Measurements from ENCODE around the gene ARHGAP42.

The ARHGAP42 gene

DNA sequence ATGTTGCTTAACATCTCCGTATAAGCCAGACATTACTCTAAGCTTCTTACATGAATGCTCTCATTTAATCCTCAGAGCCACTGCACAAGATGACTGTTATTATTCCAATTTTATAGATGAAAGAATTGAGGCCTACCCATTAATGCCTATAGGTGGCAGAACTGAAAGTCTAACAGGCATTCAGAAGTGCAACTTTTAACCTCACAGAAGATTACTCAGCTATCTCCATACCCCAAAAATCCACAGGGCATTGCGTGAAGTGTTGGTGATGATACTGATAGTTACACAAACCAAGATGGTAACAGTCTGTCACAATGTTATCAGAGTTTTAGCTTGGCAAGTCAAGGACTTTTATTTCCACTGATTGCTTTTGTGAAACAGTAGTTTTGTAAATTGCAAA, 130.5 kb downstream of the ARHGAP42 start:
- H3K27me3 ChIP-seq (ENCODE audit: insufficient read depth, poor library complexity, severe bottlenecking) = no peaks in the 10 kb centered on the region
- no peak overlapping the region for H3K27ac ChIP-seq (replicated peaks)
- TF ChIP-seq GABPA (IDR thresholded peaks at IDR 0.05; ENCODE audit: low read depth) (no peak), POLR2AphosphoS5 (IDR thresholded peaks at IDR 0.05; ENCODE audit: low read depth) (no peak), REST (IDR thresholded peaks at IDR 0.05; ENCODE audit: insufficient replicate concordance, low read depth) (no peak), SPI1 (IDR thresholded peaks at IDR 0.05; ENCODE audit: borderline replicate concordance, low read depth) (no peak)
- TF ChIP-seq, protein P1, sequence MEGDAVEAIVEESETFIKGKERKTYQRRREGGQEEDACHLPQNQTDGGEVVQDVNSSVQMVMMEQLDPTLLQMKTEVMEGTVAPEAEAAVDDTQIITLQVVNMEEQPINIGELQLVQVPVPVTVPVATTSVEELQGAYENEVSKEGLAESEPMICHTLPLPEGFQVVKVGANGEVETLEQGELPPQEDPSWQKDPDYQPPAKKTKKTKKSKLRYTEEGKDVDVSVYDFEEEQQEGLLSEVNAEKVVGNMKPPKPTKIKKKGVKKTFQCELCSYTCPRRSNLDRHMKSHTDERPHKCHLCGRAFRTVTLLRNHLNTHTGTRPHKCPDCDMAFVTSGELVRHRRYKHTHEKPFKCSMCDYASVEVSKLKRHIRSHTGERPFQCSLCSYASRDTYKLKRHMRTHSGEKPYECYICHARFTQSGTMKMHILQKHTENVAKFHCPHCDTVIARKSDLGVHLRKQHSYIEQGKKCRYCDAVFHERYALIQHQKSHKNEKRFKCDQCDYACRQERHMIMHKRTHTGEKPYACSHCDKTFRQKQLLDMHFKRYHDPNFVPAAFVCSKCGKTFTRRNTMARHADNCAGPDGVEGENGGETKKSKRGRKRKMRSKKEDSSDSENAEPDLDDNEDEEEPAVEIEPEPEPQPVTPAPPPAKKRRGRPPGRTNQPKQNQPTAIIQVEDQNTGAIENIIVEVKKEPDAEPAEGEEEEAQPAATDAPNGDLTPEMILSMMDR (IDR thresholded peaks at IDR 0.05; ENCODE audit: insufficient read depth, low read length) = no peak
- H3K4me3 ChIP-seq (replicated peaks; ENCODE audit: insufficient read depth, low read length) = no peak overlapping the region
- DNase-seq (ENCODE audit: low read depth in 1 of 2, low spot score in 1 of 2) = no peak

DNA sequence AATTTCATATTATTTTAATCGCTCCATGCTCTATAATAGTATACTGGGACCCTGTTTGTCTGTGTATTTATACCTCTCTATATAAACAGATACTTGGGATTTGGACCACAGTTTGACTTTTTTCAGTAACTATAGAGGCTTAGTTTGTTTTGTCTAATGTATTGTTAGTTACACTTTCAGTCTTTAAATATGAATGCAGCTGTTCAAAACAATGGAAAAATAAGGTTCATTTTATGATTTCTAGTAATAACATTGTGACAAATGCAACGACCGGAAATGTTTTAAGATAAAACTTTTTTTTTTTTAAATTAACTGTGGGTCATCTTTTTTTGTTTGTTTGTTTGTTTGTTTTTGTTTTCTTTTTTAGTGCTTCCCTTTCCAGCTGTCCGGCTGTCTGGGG, 133.5 kb downstream of the ARHGAP42 start:
- DNase-seq (ENCODE audit: low read depth in 1 of 2, low spot score in 1 of 2) = no peak
- no peak overlapping the region for H3K4me3 ChIP-seq (replicated peaks; ENCODE audit: insufficient read depth, low read length)
- no peaks in the 10 kb centered on the region for H3K27me3 ChIP-seq (ENCODE audit: insufficient read depth, poor library complexity, severe bottlenecking)
- H3K27ac ChIP-seq (replicated peaks) = no peak overlapping the region
- TF ChIP-seq SPI1 (IDR thresholded peaks at IDR 0.05; ENCODE audit: borderline replicate concordance, low read depth) = no peak
- no peak for TF ChIP-seq REST (IDR thresholded peaks at IDR 0.05; ENCODE audit: insufficient replicate concordance, low read depth)
- TF ChIP-seq GABPA (IDR thresholded peaks at IDR 0.05; ENCODE audit: low read depth) = no peak

DNA sequence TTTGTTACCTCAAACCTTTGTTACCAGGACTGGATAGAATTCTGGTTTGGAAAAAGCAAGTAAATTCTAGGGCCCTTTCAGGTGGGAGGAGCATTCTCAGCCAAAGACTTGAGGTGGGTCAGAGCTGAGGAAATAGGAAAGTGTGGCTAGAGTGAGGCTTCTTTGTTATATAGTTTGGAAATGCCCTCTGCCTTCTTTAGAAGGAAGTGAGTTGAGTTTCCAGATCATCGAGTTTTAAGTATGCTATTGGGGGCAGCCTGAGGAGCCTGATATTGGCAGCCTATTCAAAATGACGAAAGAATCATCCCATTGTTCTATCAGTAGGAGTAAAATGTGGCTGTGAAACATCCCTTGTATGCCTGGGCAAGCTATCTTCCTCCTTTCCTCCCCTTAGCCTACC, 134.1 kb downstream of the ARHGAP42 start:
- Histone ChIP-seq H3K4me3 (replicated peaks; ENCODE audit: insufficient read depth, low read length) (no peak overlapping the region), H3K27ac (replicated peaks) (no peak overlapping the region), H3K27me3 (ENCODE audit: insufficient read depth, poor library complexity, severe bottlenecking) (no peaks in the 10 kb centered on the region)
- no peak for DNase-seq (ENCODE audit: low read depth in 1 of 2, low spot score in 1 of 2)
- TF ChIP-seq SPI1 (IDR thresholded peaks at IDR 0.05; ENCODE audit: borderline replicate concordance, low read depth) (no peak), GABPA (IDR thresholded peaks at IDR 0.05; ENCODE audit: low read depth) (no peak), POLR2AphosphoS5 (IDR thresholded peaks at IDR 0.05; ENCODE audit: low read depth) (no peak), REST (IDR thresholded peaks at IDR 0.05; ENCODE audit: insufficient replicate concordance, low read depth) (no peak)
- TF ChIP-seq, protein P1 (IDR thresholded peaks at IDR 0.05; ENCODE audit: insufficient read depth, low read length) = no peak

DNA sequence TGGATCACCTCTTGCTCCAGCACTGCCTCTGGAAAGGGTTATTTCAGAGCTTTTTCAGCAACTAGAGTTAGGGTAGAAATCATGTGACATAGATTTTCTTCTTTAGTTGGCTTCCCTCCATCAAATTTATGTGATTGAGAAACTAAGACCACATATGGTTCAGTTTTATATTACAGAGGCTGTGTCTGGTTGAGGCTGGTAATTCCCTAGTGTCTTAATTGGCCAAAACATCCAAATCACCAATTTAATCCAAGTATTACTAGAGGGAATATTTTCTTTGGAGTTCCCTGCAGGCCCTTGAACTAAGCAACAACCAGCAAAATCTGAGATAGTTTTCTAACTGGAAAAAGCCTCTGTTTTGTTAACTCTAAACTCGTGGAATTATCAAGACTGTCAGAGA, 136.3 kb downstream of the ARHGAP42 start:
- no peaks in the 10 kb centered on the region for H3K27me3 ChIP-seq (ENCODE audit: insufficient read depth, poor library complexity, severe bottlenecking)
- H3K27ac ChIP-seq (replicated peaks) = no peak overlapping the region
- TF ChIP-seq SPI1 (IDR thresholded peaks at IDR 0.05; ENCODE audit: borderline replicate concordance, low read depth) = no peak
- no peak for TF ChIP-seq REST (IDR thresholded peaks at IDR 0.05; ENCODE audit: insufficient replicate concordance, low read depth)
- no peak for TF ChIP-seq GABPA (IDR thresholded peaks at IDR 0.05; ENCODE audit: low read depth)
- TF ChIP-seq POLR2AphosphoS5 (IDR thresholded peaks at IDR 0.05; ENCODE audit: low read depth) = no peak
- TF ChIP-seq, protein P1 (IDR thresholded peaks at IDR 0.05; ENCODE audit: insufficient read depth, low read length) = no peak
- DNase-seq (ENCODE audit: low read depth in 1 of 2, low spot score in 1 of 2) = no peak
- H3K4me3 ChIP-seq (replicated peaks; ENCODE audit: insufficient read depth, low read length) = no peak overlapping the region

All from HL-60 (cell line).